Measurements from ENCODE around the gene SLC24A3. TPM values are rescaled to one million over a fixed set of nuclear protein-coding genes. Genes with fewer than 3 reads are reported as not detected.

SLC24A3 gene
- total RNA-seq, 2 donors from 2014 or later, result 20.4 to 25.3 TPM

DNA sequence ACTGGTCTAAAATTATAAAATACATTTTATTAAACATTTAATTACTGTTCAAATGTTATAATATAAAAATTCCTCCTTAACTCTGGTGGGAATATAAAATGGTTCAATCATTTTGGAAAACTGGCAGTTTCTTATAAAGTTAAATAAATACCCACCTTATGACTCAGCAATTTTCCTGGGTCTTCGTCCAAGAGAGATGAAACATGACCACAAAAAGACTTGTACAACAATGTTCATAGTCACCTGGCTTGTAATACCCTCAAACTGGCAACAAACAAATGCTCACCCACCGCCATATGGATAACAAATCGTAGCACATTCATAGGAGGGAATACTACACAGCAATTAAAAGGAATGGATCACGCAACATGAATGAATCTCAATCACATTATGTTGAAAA, 479.7 kb downstream of the SLC24A3 start:
- intact Hi-C loops (cut with DNase I), result loop anchor here (5.0 to 10.0 kb wide), 3 partner anchors 83 to 303 kb away; no protein-coding TSS in a partner anchor
- DNase-seq (ENCODE audit: low spot score), result no peak

DNA sequence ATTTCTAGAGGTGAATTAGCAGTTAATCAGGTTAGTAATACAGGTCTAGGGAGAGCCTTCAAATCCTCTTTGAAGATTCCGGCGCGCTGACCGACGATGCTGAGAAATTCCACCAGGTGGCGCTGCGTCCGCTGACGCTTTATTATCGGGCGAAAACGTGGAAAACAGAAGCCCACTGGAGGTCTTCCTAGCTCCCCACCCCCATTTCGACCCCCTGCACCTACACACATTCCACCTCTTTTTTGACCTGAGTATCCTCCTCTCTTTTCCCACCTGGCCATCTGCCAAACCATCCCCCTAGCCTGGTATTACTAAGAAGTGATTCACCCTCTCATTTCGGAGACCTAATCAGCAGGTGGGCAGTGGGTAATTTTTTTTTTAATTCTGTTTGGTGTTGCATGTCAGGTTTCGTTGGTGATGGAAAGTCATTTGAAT, 480.3 kb downstream of the SLC24A3 start:
- peak; percentile 90 for DNase-seq (ENCODE audit: low spot score)

DNA sequence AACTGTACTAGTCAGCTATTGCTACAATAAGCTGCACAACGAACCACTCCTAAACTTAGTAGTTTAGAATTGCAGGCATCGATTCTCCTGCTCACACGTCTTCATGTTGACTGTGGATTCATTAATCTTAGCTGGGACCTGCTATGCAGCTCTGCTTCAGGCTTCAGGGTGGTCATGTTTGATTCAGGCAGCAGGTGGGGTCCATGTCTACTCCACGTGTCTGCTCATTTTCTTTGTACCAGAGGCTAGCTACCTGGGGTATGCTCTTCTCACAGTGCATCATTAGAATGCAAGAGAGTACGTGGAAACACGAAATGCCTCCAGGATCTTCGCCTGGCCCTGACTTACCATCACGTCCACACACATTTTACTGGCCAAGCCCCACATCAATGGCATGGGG, 481.1 kb downstream of the SLC24A3 start:
- intact Hi-C loops (cut with DNase I), result loop anchor here (5.0 to 10.0 kb wide), 3 partner anchors 81 to 301 kb away; no protein-coding TSS in a partner anchor
- no peak for DNase-seq (ENCODE audit: low spot score)

More for the DNA sequence above, 480.3 kb downstream of the SLC24A3 start:
- intact Hi-C loops (cut with DNase I), result loop anchor here (5.0 to 10.0 kb wide), 3 partner anchors 82 to 302 kb away; no protein-coding TSS in a partner anchor

- no peak for DNase-seq (ENCODE audit: low spot score)
- intact Hi-C loops (cut with DNase I), result loop anchor here (10.0 kb wide), 2 partner anchors 80 to 300 kb away; no protein-coding TSS in a partner anchor
These were observed 482.6 kb downstream of the SLC24A3 start for GRCh38 chr20:19695081-19695480.

DNA sequence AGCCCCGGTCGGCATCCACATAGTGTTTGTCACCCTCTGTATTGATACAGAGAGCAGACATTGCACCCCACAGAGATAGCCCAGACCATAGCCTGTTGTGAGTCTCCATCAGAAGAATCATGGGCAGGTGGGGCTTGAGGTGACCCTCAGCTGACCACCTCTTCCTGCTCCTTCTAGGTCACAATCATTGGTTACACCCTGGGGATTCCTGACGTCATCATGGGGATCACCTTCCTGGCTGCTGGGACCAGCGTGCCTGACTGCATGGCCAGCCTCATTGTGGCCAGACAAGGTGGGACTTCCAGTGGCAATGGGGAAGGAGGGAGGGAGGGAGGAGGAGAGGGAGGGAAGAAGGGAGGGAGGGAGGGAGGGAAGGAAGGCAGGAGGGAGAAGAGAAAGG, 484.2 kb downstream of the SLC24A3 start:
- DNase-seq (ENCODE audit: low spot score), result no peak
- intact Hi-C loops (cut with DNase I), result loop anchor here (10.0 kb wide), 2 partner anchors 78 to 298 kb away; no protein-coding TSS in a partner anchor

- intact Hi-C loops (cut with DNase I), result loop anchor here (10.0 kb wide), 2 partner anchors 77 to 297 kb away; no protein-coding TSS in a partner anchor
- DNase-seq (ENCODE audit: low spot score), result no peak
These were observed 485.0 kb downstream of the SLC24A3 start for GRCh38 chr20:19697415-19697814.

GRCh38 chr20:19699180-19699971, 486.9 kb downstream of the SLC24A3 start:
- no peak for DNase-seq (ENCODE audit: low spot score)
- intact Hi-C loops (cut with DNase I), result loop anchor here (10.0 kb wide), 2 partner anchors 75 to 295 kb away; no protein-coding TSS in a partner anchor

DNA sequence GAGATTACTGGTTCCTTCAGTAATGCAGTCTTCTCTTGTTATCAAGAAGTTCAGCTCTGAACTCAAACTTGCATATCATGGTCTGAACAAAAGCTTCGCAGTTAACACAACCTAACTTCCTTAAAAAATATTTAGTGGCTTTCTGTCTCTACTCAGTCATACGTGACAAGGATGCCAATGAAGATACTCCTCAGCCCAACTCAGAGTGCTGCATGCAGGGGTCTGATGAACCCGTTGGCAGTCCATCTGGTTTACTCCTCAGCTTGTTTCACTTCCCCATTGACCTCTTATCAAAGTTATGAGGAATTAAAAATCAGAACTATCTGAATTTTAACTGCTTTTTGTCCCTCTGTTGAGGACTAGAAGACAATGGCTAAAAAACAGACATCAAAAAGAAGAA, 489.0 kb downstream of the SLC24A3 start:
- DNase-seq (ENCODE audit: low spot score), result no peak
- intact Hi-C loops (cut with DNase I), result no loop called here

GRCh38 chr20:19706463-19706862, 494.0 kb downstream of the SLC24A3 start:
- intact Hi-C loops (cut with DNase I), result no loop called here
- no peak for DNase-seq (ENCODE audit: low spot score)

DNA sequence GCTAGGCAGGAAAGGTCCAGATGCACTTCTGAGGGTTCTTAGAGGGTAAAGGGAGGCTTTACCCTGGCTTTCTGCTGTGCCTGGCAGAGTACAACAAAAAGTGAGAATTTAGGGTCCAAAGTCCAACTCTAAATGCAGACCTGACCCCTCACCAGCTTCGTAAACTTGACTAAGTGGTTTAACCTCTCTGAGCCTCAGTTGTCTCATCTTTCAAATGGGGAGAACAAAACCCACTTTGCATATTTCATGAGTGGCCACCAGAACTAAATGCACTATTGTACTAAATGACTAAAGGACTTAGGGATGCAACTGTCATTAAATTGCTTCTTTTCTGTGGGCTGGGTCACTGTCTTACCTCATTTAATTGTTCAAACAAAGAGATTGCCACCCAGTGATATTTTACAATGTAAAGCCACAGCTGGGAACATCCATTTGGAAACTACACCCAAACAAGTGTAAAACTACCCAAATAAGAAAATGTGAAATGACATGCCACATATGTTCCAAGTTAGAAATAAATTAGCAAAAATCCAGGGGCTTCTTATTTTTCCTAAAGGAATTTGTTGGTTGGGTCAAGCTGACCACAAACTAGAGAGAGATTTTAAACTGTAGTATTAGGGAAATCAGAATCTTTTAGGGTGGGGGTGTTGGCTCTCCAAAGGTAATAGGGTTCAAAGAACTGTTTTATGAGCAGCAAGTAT, 497.3 kb downstream of the SLC24A3 start:
- DNase-seq (ENCODE audit: low spot score), result no peak
- intact Hi-C loops (cut with DNase I), result no loop called here

GRCh38 chr20:19710336-19711120, 498.1 kb downstream of the SLC24A3 start:
- DNase-seq (ENCODE audit: low spot score), result no peak
- intact Hi-C loops (cut with DNase I), result no loop called here

- no peak for DNase-seq (ENCODE audit: low spot score)
- intact Hi-C loops (cut with DNase I), result no loop called here
These were observed 498.7 kb downstream of the SLC24A3 start for GRCh38 chr20:19711126-19711525.

DNA sequence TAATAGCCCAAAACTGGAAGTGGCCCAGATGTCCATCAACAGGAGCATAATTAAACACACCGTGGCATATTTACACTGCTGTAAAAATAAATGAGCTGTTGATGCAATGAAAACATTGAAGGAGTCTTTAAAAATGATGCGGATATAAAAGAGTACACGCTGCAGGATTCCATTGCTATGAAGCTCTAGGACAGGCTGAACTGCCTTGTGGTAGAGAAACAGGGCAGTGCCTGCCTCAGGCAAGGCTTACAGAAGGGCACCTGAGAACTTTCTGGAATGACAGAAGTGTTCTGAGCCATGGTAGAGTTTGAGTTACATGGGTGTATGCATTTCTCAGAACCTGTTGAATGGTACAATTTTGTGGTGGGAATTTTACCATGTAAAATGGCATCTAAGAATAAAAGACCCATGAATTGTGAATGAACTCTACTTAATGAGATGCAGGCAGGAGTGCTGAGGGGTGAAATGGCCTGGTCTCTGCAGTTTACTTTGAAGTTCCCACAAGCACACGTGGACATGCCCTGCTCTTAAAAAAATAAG, 500.3 kb downstream of the SLC24A3 start:
- no peak for DNase-seq (ENCODE audit: low spot score)
- intact Hi-C loops (cut with DNase I), result no loop called here

GRCh38 chr20:19713822-19714578, 501.6 kb downstream of the SLC24A3 start:
- no peak for DNase-seq (ENCODE audit: low spot score)
- intact Hi-C loops (cut with DNase I), result no loop called here

- no peak for DNase-seq (ENCODE audit: low spot score)
- intact Hi-C loops (cut with DNase I), result no loop called here
These were observed 502.1 kb downstream of the SLC24A3 start for GRCh38 chr20:19714579-19714840.

DNA sequence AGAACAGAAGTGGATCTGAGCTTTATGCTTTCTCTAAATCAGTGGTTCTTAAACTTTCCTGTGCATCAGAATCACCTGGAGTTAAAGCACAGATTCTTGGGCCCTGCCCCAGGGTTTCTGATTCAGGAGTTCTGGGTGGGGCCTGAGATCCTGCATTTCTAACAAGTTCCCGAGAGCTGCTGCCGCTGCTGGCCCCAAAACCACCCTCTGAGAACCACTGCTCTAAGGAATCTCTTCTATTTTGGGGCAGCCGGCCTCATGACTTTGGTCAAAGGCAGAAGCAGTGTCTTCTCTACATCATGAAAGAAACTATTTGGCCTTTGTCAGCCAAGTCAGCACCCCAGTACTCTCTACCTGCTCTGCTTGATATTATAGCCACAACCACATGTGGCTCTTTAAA, 503.5 kb downstream of the SLC24A3 start:
- intact Hi-C loops (cut with DNase I), result no loop called here
- no peak for DNase-seq (ENCODE audit: low spot score)

GRCh38 chr20:19718880-19719279, 506.4 kb downstream of the SLC24A3 start:
- no peak for DNase-seq (ENCODE audit: low spot score)
- intact Hi-C loops (cut with DNase I), result no loop called here

DNA sequence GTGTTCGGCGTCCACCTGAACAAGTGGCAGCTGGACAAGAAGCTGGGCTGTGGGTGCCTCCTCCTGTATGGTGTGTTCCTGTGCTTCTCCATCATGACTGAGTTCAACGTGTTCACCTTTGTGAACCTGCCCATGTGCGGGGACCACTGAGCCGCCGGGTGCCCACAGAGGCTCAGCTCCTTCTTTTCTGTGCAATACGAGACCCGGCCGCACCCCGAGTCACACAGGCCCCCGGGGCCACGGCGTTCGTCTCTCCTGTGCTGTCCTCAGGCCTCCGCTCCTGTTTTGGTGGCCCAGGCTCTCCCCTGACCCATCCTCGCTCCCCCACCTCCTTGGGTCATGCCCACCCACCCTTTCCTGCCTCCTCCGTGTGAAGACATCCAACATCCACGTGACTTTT, 508.5 kb downstream of the SLC24A3 start:
- intact Hi-C loops (cut with DNase I), result no loop called here
- DNase-seq (ENCODE audit: low spot score), result no peak

GRCh38 chr20:19723051-19723450, 510.6 kb downstream of the SLC24A3 start:
- DNase-seq (ENCODE audit: low spot score), result no peak
- intact Hi-C loops (cut with DNase I), result no loop called here

Data from posterior vena cava (tissue), 2 donors.